Measurements from ENCODE around the gene PERM1.

DNA sequence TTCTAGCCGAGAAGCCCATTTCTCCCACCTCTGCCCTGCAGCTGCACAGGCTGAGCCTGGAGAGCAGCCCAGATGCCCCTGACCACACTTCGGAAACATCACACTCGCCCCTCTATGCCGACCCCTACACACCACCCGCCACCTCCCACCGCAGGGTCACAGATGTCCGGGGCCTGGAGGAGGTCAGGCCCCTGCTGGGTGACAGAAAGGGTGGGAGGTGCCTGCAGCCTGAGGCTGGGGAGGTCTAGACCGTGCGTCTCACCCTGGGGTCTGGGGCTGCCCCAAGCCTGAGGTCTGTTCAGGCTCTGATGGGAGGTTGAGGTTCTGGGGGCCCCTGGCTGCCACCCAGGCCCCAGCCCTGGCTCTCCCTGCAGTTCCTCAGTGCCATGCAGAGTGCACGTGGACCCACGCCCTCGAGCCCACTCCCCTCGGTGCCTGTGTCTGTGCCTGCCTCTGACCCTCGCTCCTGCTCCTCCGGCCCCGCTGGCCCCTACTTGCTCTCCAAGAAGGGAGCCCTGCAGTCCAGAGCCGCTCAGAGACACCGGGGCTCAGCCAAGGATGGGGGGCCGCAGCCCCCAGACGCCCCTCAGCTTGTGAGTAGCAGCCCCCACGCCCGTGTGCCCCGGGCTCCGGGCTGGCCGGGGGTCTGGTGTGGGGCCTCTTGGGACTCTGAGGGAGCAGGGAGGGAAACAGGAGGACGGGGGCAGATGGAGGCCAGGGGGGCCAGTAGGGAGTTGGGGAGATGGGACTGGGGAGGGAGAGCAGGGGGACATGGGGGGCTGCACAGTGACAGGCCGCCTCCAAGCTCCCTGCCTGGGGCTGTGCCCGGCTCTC is 8.2 kb downstream of the PERM1 start:
- TF ChIP-seq, protein P1, sequence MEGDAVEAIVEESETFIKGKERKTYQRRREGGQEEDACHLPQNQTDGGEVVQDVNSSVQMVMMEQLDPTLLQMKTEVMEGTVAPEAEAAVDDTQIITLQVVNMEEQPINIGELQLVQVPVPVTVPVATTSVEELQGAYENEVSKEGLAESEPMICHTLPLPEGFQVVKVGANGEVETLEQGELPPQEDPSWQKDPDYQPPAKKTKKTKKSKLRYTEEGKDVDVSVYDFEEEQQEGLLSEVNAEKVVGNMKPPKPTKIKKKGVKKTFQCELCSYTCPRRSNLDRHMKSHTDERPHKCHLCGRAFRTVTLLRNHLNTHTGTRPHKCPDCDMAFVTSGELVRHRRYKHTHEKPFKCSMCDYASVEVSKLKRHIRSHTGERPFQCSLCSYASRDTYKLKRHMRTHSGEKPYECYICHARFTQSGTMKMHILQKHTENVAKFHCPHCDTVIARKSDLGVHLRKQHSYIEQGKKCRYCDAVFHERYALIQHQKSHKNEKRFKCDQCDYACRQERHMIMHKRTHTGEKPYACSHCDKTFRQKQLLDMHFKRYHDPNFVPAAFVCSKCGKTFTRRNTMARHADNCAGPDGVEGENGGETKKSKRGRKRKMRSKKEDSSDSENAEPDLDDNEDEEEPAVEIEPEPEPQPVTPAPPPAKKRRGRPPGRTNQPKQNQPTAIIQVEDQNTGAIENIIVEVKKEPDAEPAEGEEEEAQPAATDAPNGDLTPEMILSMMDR (IDR thresholded peaks at IDR 0.05), result no peak
- no peak for TF ChIP-seq POLR2A (IDR thresholded peaks at IDR 0.05)

All from thyroid gland (tissue), 4 donors.